GM13977 (cell line): ENCODE measurements around the gene ANP32B.

ENCODE experiments used
- DNase-seq: peaks from one replicate; pipeline ENCODE4 v3.0.0; 2012; ENCODE audit warnings: low spot score
- CTCF ChIP-seq: IDR thresholded peaks from 2 replicates; pipeline ENCODE4 v1.5.1; 2012; ENCODE audit warnings: mild to moderate bottlenecking, control low read depth; ENCODE audit not compliant: insufficient read depth; ENCODE audit errors: extremely low read depth, missing control alignments
- in situ Hi-C: fragments of 300-500 bp; cut with MboI; formaldehyde crosslinking; loops from one replicate; pipeline ENCODE4 v1.12.0; 2022; ENCODE audit warnings: low sequenced_read_pairs, low pct_unique_long_range_greater_than_20kb, mixed read lengths, inconsistent platforms; ENCODE audit not compliant: unreplicated experiment

ANP32B gene

GRCh38 chr9:97978371-97979130, 4.6 kb upstream of the ANP32B start:
- in situ Hi-C loops = no loop called here

GRCh38 chr9:97979788-97980478, 3.2 kb upstream of the ANP32B start:
- in situ Hi-C loops = no loop called here
- no peak for TF ChIP-seq CTCF
- DNase-seq = no peak

More at GRCh38 chr9:97978371-97979130, 4.6 kb upstream of the ANP32B start:
- DNase-seq = no peak
- TF ChIP-seq CTCF = no peak

- DNase-seq = no peak
These were observed 2.7 kb upstream of the ANP32B start for GRCh38 chr9:97980479-97980803.

GRCh38 chr9:97980918-97981845, 2.0 kb upstream of the ANP32B start:
- DNase-seq = no peak
- in situ Hi-C loops = no loop called here

More at GRCh38 chr9:97980479-97980803, 2.7 kb upstream of the ANP32B start:
- in situ Hi-C loops = no loop called here
- no peak for TF ChIP-seq CTCF

GRCh38 chr9:97981846-97982682, 1.1 kb upstream of the ANP32B start:
- no peak for DNase-seq
- in situ Hi-C loops = no loop called here
- no peak for TF ChIP-seq CTCF

More at GRCh38 chr9:97980918-97981845, 2.0 kb upstream of the ANP32B start:
- TF ChIP-seq CTCF = no peak
